DND-41 (cell line): ENCODE measurements around the gene TBC1D1.

ENCODE experiments used
- EZH2 ChIP-seq: IDR thresholded peaks from 3 replicates; pipeline ENCODE4 v1.6.1; 2012; ENCODE audit warnings: borderline replicate concordance, low read depth, mild to moderate bottlenecking, moderate library complexity, low read length, inconsistent platforms; ENCODE audit not compliant: severe bottlenecking
- TF ChIP-seq, protein P1 (sequence below): IDR thresholded peaks from 2 replicates; pipeline ENCODE4 v1.5.1; 2012; ENCODE audit warnings: borderline replicate concordance, low read length, moderate library complexity, mild to moderate bottlenecking; ENCODE audit not compliant: poor library complexity, severe bottlenecking; ENCODE audit errors: extremely low read depth

DNA sequence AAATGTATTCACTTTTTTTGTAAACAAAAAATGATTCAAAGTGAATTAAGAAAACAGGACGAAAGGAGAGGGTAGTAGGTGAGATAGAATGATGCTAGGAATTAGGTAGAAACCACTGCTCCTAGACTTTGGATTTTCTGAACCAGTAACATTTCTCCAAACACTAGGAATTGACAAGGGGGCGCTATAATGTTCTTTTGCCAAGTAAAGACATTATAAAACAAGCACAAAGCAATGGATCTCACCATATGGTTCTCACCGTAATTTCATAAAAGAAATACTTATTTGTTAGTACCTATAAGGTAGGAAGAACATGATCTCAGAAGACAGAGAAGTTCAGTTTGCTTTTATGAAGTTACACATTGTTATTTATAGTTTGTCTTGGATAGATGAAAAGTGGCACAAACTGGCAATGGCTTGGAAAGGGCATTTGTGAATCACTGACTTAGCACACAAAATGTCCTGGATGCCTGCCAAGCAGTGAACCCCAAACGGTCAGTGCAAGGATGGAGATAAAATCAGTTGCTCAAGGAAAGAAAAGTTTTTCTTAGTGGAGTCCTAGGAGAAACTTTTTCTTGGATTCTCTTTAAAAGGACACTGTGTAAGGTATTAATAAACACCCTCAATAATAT is 8.1 kb upstream of the TBC1D1 start:
- TF ChIP-seq, protein P1, sequence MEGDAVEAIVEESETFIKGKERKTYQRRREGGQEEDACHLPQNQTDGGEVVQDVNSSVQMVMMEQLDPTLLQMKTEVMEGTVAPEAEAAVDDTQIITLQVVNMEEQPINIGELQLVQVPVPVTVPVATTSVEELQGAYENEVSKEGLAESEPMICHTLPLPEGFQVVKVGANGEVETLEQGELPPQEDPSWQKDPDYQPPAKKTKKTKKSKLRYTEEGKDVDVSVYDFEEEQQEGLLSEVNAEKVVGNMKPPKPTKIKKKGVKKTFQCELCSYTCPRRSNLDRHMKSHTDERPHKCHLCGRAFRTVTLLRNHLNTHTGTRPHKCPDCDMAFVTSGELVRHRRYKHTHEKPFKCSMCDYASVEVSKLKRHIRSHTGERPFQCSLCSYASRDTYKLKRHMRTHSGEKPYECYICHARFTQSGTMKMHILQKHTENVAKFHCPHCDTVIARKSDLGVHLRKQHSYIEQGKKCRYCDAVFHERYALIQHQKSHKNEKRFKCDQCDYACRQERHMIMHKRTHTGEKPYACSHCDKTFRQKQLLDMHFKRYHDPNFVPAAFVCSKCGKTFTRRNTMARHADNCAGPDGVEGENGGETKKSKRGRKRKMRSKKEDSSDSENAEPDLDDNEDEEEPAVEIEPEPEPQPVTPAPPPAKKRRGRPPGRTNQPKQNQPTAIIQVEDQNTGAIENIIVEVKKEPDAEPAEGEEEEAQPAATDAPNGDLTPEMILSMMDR, result peak; percentile 16
- TF ChIP-seq EZH2, result no peak
